ENCODE data around the gene SMARCD3. TPM values are rescaled to one million over a fixed set of nuclear protein-coding genes. Genes with fewer than 3 reads are reported as not detected.

Gene SMARCD3
- total and polyA plus RNA-seq, 9 of the 15 experiments (the other 6 are each of a cell fraction or from before 2014, with no cell fraction given) = 0.43 to 3.6 (median 2.6) TPM

- peak; percentile 98 for TF ChIP-seq RREB1 (CRISPR knock-in tag; IDR thresholded peaks at IDR 0.05)
- TF ChIP-seq GABPB2 (CRISPR knock-in tag; conservative IDR thresholded peaks at IDR 0.05) = no peak
- peak; percentile 27 for TF ChIP-seq CHD1 (IDR thresholded peaks at IDR 0.05; ENCODE audit: low read length)
- TF ChIP-seq IRF2 (CRISPR knock-in tag; IDR thresholded peaks at IDR 0.05) = no peak
- TF ChIP-seq E2F4 (CRISPR knock-in tag; IDR thresholded peaks at IDR 0.05; ENCODE audit: low read depth) = no peak
- no peak for TF ChIP-seq SMARCC2 (IDR thresholded peaks at IDR 0.05; ENCODE audit: low read depth)
- no peak for TF ChIP-seq ZC3H8 (IDR thresholded peaks at IDR 0.05)
- no peak for TF ChIP-seq ZNF282 (CRISPR knock-in tag; IDR thresholded peaks at IDR 0.05)
- no peak for TF ChIP-seq ZNF408 (CRISPR knock-in tag; IDR thresholded peaks at IDR 0.05; ENCODE audit: low read depth)
- peak; percentile 36; the same call in 1 of the 2 replicates for TF ChIP-seq L3MBTL2 (IDR thresholded peaks at IDR 0.05)
- peak; percentile 75 for TF ChIP-seq TAF1 (IDR thresholded peaks at IDR 0.05; ENCODE audit: control insufficient read depth, extremely low read depth, insufficient read depth, low read length, severe bottlenecking)
- peak; percentile 69 to 78 for TF ChIP-seq NRF1 (conservative IDR thresholded peaks at IDR 0.05 in 1 of 2, IDR thresholded peaks at IDR 0.05 in 1 of 2)
- no peak for TF ChIP-seq SNAPC5 (CRISPR knock-in tag; IDR thresholded peaks at IDR 0.05)
- no peak for TF ChIP-seq U2AF1 (optimal IDR thresholded peaks at IDR 0.05; ENCODE audit: low read depth, low read length)
- peak; percentile 65; the same call in 1 of the 2 replicates for TF ChIP-seq MBD2 (IDR thresholded peaks at IDR 0.05; ENCODE audit: borderline replicate concordance, low read depth)
- TF ChIP-seq RB1 (IDR thresholded peaks at IDR 0.05; ENCODE audit: low read depth) = peak; percentile 48
- peak; percentile 59 for TF ChIP-seq TBP (optimal IDR thresholded peaks at IDR 0.05; ENCODE audit: low read depth, low read length)
- TF ChIP-seq BCOR (IDR thresholded peaks at IDR 0.05) = no peak
These were observed 16.2 kb downstream of the SMARCD3 start, which contains the start of gene CHPF2 (continued) for GRCh38 chr7:151232091-151232916.

Data from K562 (cell line).